HG02623 (cell line): ENCODE measurements around the gene VCX2.
"Not testable (repeated sequence)": the region's sequence is repeated elsewhere in the genome, so short reads cannot be mapped to it uniquely, and the experiment has no call there.

ENCODE experiments used
- ATAC-seq: cut with Tn5 transposase; IDR thresholded peaks from one replicate; pipeline ENCODE4 v1.9.1; 2021; ENCODE audit warnings: moderate library complexity; ENCODE audit not compliant: unreplicated experiment

The VCX2 gene

GRCh38 chrX:8125566-8125965, 45.5 kb downstream of the VCX2 start:
- no peak for ATAC-seq

- ATAC-seq, result no peak
Observed at GRCh38 chrX:8122538-8122937, 48.5 kb downstream of the VCX2 start.

GRCh38 chrX:8121391-8121790, 49.7 kb downstream of the VCX2 start:
- not testable (repeated sequence) for ATAC-seq
